ENCODE results near the gene AHCYL2. TPM values are rescaled to one million over a fixed set of nuclear protein-coding genes. Genes with fewer than 3 reads are reported as not detected.

AHCYL2 gene
- total and polyA plus RNA-seq, 12 donors, result 6.6 to 57.1 (median 21.7) TPM

- Histone ChIP-seq H3K27me3 (no peaks in the 10 kb centered on the region), H3K36me3 (replicated peaks in 1 of 2) (peaks cover 0 to 7% of the 10 kb centered on the region in 2 donors), H3K9me3 (replicated peaks in 1 of 3) (no peaks in the 10 kb centered on the region), H3K4me1 (replicated peaks in 1 of 2) (no peaks in the 10 kb centered on the region), H3K27ac (no peak overlapping the region), H3K4me3 (no peak overlapping the region)
- 45 to 54% (median 51%) methylated on average over 2 of the region's 2 CpGs for WGBS, 4 donors
- DNase-seq, result peak in 1 of 7 donors; percentile 8
- intact Hi-C loops (cut with DNase I), result no loop called here
- TF ChIP-seq POLR2A (IDR thresholded peaks at IDR 0.05), result no peak
- TF ChIP-seq, protein P1, sequence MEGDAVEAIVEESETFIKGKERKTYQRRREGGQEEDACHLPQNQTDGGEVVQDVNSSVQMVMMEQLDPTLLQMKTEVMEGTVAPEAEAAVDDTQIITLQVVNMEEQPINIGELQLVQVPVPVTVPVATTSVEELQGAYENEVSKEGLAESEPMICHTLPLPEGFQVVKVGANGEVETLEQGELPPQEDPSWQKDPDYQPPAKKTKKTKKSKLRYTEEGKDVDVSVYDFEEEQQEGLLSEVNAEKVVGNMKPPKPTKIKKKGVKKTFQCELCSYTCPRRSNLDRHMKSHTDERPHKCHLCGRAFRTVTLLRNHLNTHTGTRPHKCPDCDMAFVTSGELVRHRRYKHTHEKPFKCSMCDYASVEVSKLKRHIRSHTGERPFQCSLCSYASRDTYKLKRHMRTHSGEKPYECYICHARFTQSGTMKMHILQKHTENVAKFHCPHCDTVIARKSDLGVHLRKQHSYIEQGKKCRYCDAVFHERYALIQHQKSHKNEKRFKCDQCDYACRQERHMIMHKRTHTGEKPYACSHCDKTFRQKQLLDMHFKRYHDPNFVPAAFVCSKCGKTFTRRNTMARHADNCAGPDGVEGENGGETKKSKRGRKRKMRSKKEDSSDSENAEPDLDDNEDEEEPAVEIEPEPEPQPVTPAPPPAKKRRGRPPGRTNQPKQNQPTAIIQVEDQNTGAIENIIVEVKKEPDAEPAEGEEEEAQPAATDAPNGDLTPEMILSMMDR (IDR thresholded peaks at IDR 0.05), result no peak
These were observed 202.8 kb downstream of the AHCYL2 start for GRCh38 chr7:129427526-129428045.

GRCh38 chr7:129431911-129432643, 207.2 kb downstream of the AHCYL2 start:
- H3K4me3 ChIP-seq, result no peak overlapping the region
- no peak overlapping the region for H3K27ac ChIP-seq
- no peaks in the 10 kb centered on the region for H3K36me3 ChIP-seq (replicated peaks in 1 of 2)
- no peaks in the 10 kb centered on the region for H3K27me3 ChIP-seq
- no peaks in the 10 kb centered on the region for H3K9me3 ChIP-seq (replicated peaks in 1 of 3)
- 80 to 89% (median 84%) methylated on average over 8 of the region's 8 CpGs for WGBS, 4 donors
- H3K4me1 ChIP-seq (replicated peaks in 1 of 2), result peaks cover 0 to 14% of the 10 kb centered on the region in 2 donors
- DNase-seq, result no peak
- TF ChIP-seq POLR2A (IDR thresholded peaks at IDR 0.05), result no peak
- TF ChIP-seq, protein P1 (IDR thresholded peaks at IDR 0.05), result no peak
- intact Hi-C loops (cut with DNase I), result no loop called here

DNA sequence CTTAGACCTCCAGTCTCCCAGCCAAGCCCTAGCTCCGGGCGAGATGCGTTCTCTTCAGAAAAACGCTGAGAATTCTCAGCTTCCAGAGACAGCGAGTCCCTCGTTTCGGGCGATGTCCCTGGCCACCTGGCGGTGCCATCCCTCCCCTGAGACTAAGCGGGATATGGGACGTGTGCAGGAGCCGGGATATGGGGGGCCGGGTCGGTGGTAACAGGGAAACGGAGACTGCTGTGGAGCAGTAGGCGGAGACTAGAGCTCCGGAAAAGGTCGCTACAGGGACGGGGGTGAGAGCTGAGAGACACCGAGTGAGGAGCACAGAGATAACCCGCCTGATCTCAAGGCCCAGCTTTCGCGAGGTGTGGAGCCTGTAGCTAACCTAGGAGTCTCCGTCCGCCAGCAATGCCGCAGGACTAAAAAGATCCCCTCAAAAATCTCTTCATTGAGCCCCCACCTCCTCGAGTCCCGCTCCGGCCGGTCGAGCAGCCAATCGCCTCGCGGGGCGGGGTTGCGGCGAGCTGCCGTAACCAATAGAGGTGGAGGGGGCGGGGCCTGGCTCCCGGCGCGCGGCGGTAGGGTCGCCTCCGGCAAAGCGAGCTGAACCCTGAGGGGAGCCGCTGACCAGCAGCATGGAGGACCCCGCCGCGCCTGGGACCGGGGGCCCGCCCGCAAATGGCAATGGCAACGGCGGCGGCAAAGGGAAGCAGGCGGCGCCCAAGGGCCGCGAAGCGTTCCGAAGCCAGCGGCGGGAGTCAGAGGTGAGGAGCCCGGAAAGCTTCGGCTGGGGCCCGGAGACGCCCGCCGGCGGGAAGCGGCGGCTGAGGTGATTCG, 209.2 kb downstream of the AHCYL2 start, which contains the start of gene STRIP2:
Gene STRIP2, plus strand, starts transcription at position 586 of the 828 bp plus-strand sequence. Its CDS starts 41 bp downstream, at position 627.
- H3K27ac ChIP-seq, result peak within 1 kb of the TSS in 3 of 5 donors; percentile 9 to 57 (median 29)
- H3K4me1 ChIP-seq (replicated peaks in 1 of 2), result peaks cover 0 to 14% of the 10 kb centered on the region in 2 donors
- no peaks in the 10 kb centered on the region for H3K9me3 ChIP-seq (replicated peaks in 1 of 3)
- TF ChIP-seq, protein P1 (IDR thresholded peaks at IDR 0.05), result peak in 3 of 6 experiments; percentile 24 to 44 (median 30)
- peak in 1 of 2 donors; percentile 45 for TF ChIP-seq POLR2A (IDR thresholded peaks at IDR 0.05)
- DNase-seq, result peak; percentile 84 to 93 (median 91)
- H3K4me3 ChIP-seq, result peak within 1 kb of the TSS; percentile 10 to 76 (median 66)
- 0 to 2% (median 1%) methylated on average over 23 to 75 of the region's 75 CpGs for WGBS, 4 donors
- intact Hi-C loops (cut with DNase I), result no loop called here
- no peaks in the 10 kb centered on the region for H3K27me3 ChIP-seq
- H3K36me3 ChIP-seq (replicated peaks in 1 of 2), result no peaks in the 10 kb centered on the region

All from adrenal gland (tissue), 12 donors.